Fibroblast of the aortic adventitia (primary cell): Measurements from ENCODE around the gene DCAF5. TPM values are rescaled to one million over a fixed set of nuclear protein-coding genes. Genes with fewer than 3 reads are reported as not detected.
"Not testable (repeated sequence)": the region's sequence is repeated elsewhere in the genome, so short reads cannot be mapped to it uniquely, and the experiment has no call there.

ENCODE experiments used
- DNase-seq: peaks from one replicate; pipeline ENCODE4 v3.0.0-alpha.2; 2010; ENCODE audit warnings: low read depth
- H3K4me3 ChIP-seq: 2 replicates; pipeline ENCODE4 v1.5.1; 2011; ENCODE audit warnings: low read depth, mild to moderate bottlenecking, control low read depth, low read length, moderate library complexity
- CTCF ChIP-seq: IDR thresholded peaks from 2 replicates; pipeline ENCODE4 v1.5.1; 2011; ENCODE audit warnings: mild to moderate bottlenecking, low read length, control low read depth, inconsistent platforms; ENCODE audit not compliant: insufficient read depth
- total RNA-seq: library from RNA; depleted of rRNA; stranded (reverse); fragments of >200 nt; gene quantifications from 2 replicates; pipeline ENCODE4 v1.2.3, GENCODE V29; 2012; ENCODE audit warnings: low replicate concordance

DCAF5 gene
- total RNA-seq, 1 donor = 25.2 TPM

DNA sequence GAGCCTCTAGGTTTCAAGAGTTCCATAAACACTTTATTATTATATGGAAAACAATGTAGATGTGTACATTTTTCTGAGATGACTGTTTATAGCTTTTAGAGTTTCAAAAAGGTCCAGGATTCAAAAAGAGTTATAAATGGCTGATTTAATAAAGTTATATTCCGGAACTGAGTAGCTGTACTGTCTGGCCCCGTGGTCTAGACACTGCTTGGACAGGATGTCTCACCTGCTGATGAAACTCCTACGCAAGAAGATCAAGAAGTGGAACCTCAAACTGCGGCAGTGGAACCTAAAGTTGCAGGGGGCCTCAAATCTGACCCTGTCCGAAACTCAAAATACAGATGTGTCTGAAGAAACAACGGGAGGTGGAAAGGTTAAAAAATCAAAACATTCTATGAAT lies 69.7 kb downstream of the DCAF5 start:
- DNase-seq = no peak
- TF ChIP-seq CTCF = no peak
- no peak overlapping the region for H3K4me3 ChIP-seq

- H3K4me3 ChIP-seq = no peak overlapping the region
- no peak for TF ChIP-seq CTCF
- DNase-seq = no peak
Measured at GRCh38 chr14:69081271-69081670, 71.6 kb downstream of the DCAF5 start.

DNA sequence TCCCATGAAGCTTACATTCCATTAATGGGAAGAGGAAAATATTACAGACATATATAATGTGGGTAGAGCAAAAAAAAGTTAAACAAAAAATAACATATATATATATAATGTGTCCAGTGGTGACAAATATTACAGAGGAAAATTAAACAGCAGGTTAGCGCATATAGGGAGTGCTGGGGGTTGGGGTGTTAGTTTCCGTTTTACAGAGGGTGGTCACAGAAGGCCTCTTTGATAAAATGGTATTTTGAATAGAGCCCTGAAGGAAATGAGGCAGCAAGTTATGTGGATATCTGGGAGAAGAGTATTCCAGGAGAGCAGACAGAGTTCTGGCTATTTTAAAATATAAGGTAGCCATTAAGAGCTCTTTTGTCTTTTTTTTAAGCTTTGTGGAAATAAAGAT lies 73.2 kb downstream of the DCAF5 start:
- no peak for TF ChIP-seq CTCF
- H3K4me3 ChIP-seq = no peak overlapping the region
- DNase-seq = no peak

GRCh38 chr14:69079188-69079742 lies 73.7 kb downstream of the DCAF5 start:
- peak; percentile 83 for DNase-seq
- no peak overlapping the region for H3K4me3 ChIP-seq
- TF ChIP-seq CTCF = no peak

GRCh38 chr14:69077841-69078240 lies 75.1 kb downstream of the DCAF5 start:
- DNase-seq = peak; percentile 85
- no peak for TF ChIP-seq CTCF
- no peak overlapping the region for H3K4me3 ChIP-seq

DNA sequence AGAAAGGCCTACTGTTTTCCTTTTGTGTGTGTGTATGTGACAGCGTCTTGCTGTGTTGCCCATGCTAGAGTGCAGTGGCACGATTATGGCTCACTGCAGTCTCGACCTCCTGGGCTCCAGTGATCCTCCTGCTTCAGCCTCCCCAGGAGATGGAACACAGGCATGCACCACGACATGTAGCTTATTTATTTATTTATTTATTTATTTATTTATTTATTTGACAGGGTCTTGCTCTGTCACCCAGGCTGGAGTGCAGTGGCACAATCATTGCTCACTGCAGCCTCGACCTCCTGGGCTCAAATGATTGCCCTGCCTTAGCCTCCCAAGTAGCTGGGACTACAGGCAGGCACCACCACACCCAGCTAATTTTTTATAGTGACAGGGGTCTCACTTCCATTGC lies 75.7 kb downstream of the DCAF5 start:
- not testable (repeated sequence) for H3K4me3 ChIP-seq, DNase-seq

DNA sequence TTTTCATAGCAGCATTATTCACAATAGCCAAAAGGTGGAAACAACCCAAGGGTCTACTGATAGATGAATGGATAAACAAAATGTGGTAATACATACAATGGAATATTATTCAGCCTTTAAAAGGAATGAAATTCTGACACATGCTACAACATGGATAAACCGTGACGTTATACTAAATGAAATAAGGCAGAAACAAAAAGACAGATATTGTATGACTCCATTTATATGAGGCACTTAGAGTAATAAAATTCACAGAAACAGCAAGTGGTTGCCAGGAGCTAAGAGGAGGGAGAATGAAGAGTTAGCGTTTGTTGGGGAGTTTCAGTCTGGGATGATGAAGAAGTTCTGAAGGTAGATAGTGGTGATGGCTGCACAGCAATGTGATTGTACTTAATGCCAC lies 76.6 kb downstream of the DCAF5 start:
- DNase-seq = no peak
- TF ChIP-seq CTCF = no peak
- no peak overlapping the region for H3K4me3 ChIP-seq
